ENCODE results near the gene NUDC. TPM values are rescaled to one million over a fixed set of nuclear protein-coding genes. Genes with fewer than 3 reads are reported as not detected.

Gene NUDC
- total RNA-seq, 1 donor from 2014 or later = 68.9 TPM

DNA sequence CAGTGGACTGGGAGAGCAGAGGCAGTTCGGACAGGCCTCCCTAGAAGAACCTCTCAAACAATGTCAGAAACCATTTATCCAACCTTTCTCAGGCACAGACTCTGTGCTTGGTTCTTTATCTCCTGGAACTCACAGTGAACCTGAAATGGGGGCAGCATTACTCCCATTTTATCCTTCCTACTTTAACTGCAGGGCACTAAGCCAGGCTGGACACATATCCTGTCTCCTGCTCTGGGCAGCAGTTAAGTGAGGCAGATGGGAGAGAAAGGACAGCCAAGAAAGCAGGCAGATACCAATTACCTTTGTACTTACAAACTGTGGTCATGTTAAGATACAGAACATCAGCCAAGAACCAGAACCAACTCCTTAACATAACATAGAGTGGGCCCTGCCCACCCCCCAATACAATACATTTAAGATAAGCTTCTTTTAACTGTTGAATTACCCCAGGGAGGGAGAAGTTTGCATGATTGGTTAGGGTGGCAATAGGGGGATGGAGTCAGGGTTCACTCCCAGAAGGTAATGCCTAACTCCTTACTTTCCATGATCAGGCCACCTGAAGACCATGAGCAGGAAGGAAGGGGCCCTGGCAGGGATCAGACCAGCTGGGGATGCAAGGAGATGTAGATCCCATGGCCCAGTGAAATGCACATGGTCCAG, 27.9 kb downstream of the NUDC start:
- intact Hi-C loops (cut with micrococcal nuclease) = no loop called here
- Histone ChIP-seq H3K27ac (replicated peaks) (peak overlapping the region; percentile 69), H3K36me3 (peaks cover 29% of the 10 kb centered on the region), H3K4me1 (peaks cover 47% of the 10 kb centered on the region), H3K27me3 (ENCODE audit: low read depth) (peaks cover 3% of the 10 kb centered on the region), H3K4me3 (no peak overlapping the region), H3K9me3 (replicated peaks) (no peaks in the 10 kb centered on the region)
- TF ChIP-seq, protein P1, sequence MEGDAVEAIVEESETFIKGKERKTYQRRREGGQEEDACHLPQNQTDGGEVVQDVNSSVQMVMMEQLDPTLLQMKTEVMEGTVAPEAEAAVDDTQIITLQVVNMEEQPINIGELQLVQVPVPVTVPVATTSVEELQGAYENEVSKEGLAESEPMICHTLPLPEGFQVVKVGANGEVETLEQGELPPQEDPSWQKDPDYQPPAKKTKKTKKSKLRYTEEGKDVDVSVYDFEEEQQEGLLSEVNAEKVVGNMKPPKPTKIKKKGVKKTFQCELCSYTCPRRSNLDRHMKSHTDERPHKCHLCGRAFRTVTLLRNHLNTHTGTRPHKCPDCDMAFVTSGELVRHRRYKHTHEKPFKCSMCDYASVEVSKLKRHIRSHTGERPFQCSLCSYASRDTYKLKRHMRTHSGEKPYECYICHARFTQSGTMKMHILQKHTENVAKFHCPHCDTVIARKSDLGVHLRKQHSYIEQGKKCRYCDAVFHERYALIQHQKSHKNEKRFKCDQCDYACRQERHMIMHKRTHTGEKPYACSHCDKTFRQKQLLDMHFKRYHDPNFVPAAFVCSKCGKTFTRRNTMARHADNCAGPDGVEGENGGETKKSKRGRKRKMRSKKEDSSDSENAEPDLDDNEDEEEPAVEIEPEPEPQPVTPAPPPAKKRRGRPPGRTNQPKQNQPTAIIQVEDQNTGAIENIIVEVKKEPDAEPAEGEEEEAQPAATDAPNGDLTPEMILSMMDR (IDR thresholded peaks at IDR 0.05; ENCODE audit: borderline replicate concordance) = no peak
- DNase-seq = no peak

- no peak for DNase-seq
- no peaks in the 10 kb centered on the region for H3K9me3 ChIP-seq (replicated peaks)
- no peak overlapping the region for H3K4me3 ChIP-seq
- H3K27ac ChIP-seq (replicated peaks) = peak overlapping the region; percentile 69
- H3K36me3 ChIP-seq = peaks cover 23% of the 10 kb centered on the region
- intact Hi-C loops (cut with micrococcal nuclease) = no loop called here
- peaks cover 3% of the 10 kb centered on the region for H3K27me3 ChIP-seq (ENCODE audit: low read depth)
- TF ChIP-seq, protein P1 (IDR thresholded peaks at IDR 0.05; ENCODE audit: borderline replicate concordance) = no peak
- H3K4me1 ChIP-seq = peaks cover 42% of the 10 kb centered on the region
These were observed 28.4 kb downstream of the NUDC start for GRCh38 chr1:26949926-26950319.

- H3K9me3 ChIP-seq (replicated peaks) = peaks cover 2% of the 10 kb centered on the region
- peaks cover 35% of the 10 kb centered on the region for H3K4me1 ChIP-seq
- H3K27ac ChIP-seq (replicated peaks) = no peak overlapping the region
- intact Hi-C loops (cut with micrococcal nuclease) = no loop called here
- DNase-seq = no peak
- H3K4me3 ChIP-seq = no peak overlapping the region
- TF ChIP-seq, protein P1 (IDR thresholded peaks at IDR 0.05; ENCODE audit: borderline replicate concordance) = no peak
- peaks cover 16% of the 10 kb centered on the region for H3K36me3 ChIP-seq
- H3K27me3 ChIP-seq (ENCODE audit: low read depth) = peaks cover 3% of the 10 kb centered on the region
These were observed 29.1 kb downstream of the NUDC start for GRCh38 chr1:26950602-26951001.

- intact Hi-C loops (cut with micrococcal nuclease) = no loop called here
- no peak overlapping the region for H3K4me3 ChIP-seq
- DNase-seq = no peak
- peaks cover 8% of the 10 kb centered on the region for H3K9me3 ChIP-seq (replicated peaks)
- peaks cover 5% of the 10 kb centered on the region for H3K27me3 ChIP-seq (ENCODE audit: low read depth)
- H3K4me1 ChIP-seq = peaks cover 29% of the 10 kb centered on the region
- peaks cover 10% of the 10 kb centered on the region for H3K36me3 ChIP-seq
- H3K27ac ChIP-seq (replicated peaks) = no peak overlapping the region
- TF ChIP-seq, protein P1 (IDR thresholded peaks at IDR 0.05; ENCODE audit: borderline replicate concordance) = no peak
These were observed 29.7 kb downstream of the NUDC start for GRCh38 chr1:26951216-26951615.

- Histone ChIP-seq H3K36me3 (peaks cover 3% of the 10 kb centered on the region), H3K9me3 (replicated peaks) (peaks cover 15% of the 10 kb centered on the region), H3K4me1 (peaks cover 21% of the 10 kb centered on the region), H3K27me3 (ENCODE audit: low read depth) (peaks cover 12% of the 10 kb centered on the region), H3K4me3 (no peak overlapping the region), H3K27ac (replicated peaks) (no peak overlapping the region)
- intact Hi-C loops (cut with micrococcal nuclease) = no loop called here
- DNase-seq = no peak
- TF ChIP-seq, protein P1 (IDR thresholded peaks at IDR 0.05; ENCODE audit: borderline replicate concordance) = no peak
These were observed 30.4 kb downstream of the NUDC start for GRCh38 chr1:26951821-26952497.
